ENCODE data around the gene SLC35A5.

The SLC35A5 gene

DNA sequence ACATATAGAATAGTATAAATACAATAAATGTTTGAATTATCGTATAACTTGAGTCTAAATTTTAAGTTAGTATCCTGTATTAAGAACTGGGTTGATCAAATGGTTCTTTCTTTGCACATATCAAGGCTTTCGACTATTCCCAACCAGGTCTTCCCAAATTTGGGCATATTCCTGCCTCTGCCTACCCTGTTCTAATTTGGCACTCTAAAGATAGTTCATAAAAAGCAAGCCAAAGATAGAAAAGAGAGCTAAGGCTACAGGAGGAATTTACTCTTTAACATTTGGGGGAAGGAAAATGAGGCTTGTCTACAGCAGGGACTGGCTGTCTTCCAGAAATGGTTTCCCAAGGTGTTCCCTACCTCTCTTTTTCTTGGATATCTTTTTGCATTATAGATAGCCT lies 36.1 kb downstream of the SLC35A5 start:
- TF ChIP-seq, protein P1, sequence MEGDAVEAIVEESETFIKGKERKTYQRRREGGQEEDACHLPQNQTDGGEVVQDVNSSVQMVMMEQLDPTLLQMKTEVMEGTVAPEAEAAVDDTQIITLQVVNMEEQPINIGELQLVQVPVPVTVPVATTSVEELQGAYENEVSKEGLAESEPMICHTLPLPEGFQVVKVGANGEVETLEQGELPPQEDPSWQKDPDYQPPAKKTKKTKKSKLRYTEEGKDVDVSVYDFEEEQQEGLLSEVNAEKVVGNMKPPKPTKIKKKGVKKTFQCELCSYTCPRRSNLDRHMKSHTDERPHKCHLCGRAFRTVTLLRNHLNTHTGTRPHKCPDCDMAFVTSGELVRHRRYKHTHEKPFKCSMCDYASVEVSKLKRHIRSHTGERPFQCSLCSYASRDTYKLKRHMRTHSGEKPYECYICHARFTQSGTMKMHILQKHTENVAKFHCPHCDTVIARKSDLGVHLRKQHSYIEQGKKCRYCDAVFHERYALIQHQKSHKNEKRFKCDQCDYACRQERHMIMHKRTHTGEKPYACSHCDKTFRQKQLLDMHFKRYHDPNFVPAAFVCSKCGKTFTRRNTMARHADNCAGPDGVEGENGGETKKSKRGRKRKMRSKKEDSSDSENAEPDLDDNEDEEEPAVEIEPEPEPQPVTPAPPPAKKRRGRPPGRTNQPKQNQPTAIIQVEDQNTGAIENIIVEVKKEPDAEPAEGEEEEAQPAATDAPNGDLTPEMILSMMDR (conservative IDR thresholded peaks at IDR 0.05), result no peak
- no peak for TF ChIP-seq ZFX (IDR thresholded peaks at IDR 0.05)
- H3K27ac ChIP-seq, result no peak overlapping the region

DNA sequence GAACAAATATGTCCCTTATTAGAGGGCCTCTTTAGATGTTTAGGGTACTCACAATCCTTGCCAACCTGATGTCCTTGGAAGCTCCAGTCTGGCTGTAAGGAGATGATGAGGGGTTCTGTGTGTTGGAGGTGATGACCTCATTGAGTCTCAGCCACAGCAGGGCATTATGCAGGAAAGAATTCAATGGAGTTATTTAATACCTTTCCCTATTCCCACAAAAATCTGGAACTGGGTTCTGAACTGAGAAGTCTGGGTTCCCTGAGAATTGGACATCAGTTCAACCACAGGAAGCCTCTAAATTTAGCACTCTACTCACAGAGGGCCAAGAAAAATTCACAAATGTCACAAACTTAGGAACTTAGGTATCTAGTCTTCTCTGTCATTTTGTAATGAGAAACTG lies 36.9 kb downstream of the SLC35A5 start:
- H3K27ac ChIP-seq, result no peak overlapping the region
- TF ChIP-seq ZFX (IDR thresholded peaks at IDR 0.05), result no peak
- TF ChIP-seq, protein P1 (conservative IDR thresholded peaks at IDR 0.05), result no peak

- no peak for TF ChIP-seq ZFX (IDR thresholded peaks at IDR 0.05)
- TF ChIP-seq, protein P1 (conservative IDR thresholded peaks at IDR 0.05), result no peak
- H3K27ac ChIP-seq, result no peak overlapping the region
Observed at GRCh38 chr3:112602217-112602838, 40.5 kb downstream of the SLC35A5 start.

DNA sequence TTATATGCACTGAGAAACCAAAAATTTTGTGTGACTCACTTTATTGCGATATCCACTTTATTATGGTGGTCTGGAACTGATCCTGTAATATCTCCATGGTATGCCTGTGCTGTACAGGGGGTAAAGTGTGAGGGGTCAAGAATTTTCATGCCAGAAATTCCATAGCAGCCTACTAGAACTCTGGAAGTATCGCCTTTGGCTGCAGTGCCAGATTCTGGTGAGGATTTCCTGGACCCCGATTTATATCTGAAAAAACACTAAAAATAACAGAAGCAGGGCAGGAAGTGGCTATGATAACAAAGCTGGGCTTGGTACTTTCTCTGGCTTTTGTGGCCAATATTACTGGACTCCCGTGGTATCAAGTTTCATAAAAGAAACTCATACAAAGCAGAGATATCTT lies 42.7 kb downstream of the SLC35A5 start:
- TF ChIP-seq ZFX (IDR thresholded peaks at IDR 0.05), result no peak
- TF ChIP-seq, protein P1 (conservative IDR thresholded peaks at IDR 0.05), result no peak
- no peak overlapping the region for H3K27ac ChIP-seq

- TF ChIP-seq, protein P1 (conservative IDR thresholded peaks at IDR 0.05), result no peak
- TF ChIP-seq ZFX (IDR thresholded peaks at IDR 0.05), result no peak
- H3K27ac ChIP-seq, result no peak overlapping the region
Observed at GRCh38 chr3:112605285-112605684, 43.4 kb downstream of the SLC35A5 start.

- no peak overlapping the region for H3K27ac ChIP-seq
- TF ChIP-seq, protein P1 (conservative IDR thresholded peaks at IDR 0.05), result no peak
- TF ChIP-seq ZFX (IDR thresholded peaks at IDR 0.05), result no peak
Observed at GRCh38 chr3:112606098-112606497, 44.3 kb downstream of the SLC35A5 start.

DNA sequence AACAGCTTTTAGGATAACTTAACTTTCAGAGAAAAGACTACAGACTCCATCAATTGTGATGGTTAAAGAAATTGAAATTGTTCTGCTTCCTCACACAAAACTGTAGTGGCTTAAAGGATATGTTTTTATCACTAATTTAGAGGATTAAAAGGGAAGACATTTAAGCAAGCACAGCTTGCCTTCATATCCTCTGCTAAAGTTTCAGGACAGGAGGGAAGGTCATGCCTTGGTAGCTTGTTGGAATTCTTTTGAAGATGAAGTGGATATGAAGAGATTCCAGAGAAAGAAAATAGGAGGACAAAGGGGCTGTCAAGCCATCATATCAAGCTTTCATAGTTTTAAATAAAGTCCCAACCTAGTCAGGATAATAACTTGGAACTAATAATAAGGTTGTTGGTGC lies 46.0 kb downstream of the SLC35A5 start:
- TF ChIP-seq, protein P1 (conservative IDR thresholded peaks at IDR 0.05), result no peak
- TF ChIP-seq ZFX (IDR thresholded peaks at IDR 0.05), result no peak
- H3K27ac ChIP-seq, result no peak overlapping the region

All from C4-2B (cell line).